ENCODE data around the gene ENC1.

The ENC1 gene

DNA sequence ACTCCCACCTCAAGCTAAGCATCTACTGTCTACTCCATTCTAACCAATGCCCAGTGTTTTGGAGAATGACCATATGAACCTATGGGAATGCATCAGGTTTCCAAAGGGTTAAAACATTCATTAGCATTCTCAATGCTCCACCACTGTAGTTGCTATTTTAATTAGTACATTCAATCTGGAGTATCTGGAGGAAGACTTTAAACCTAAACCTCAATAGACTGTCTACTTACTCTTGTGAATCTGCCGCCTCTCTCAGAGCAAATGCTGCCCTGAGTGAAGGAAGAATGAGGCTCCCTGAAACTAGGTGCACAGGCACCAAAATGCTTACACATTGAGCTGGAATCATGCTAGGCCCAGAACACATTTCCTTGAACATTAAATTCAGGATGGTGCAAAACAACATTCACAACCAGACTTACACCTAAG, 2.0 kb downstream of the ENC1 start:
- TF ChIP-seq CTCF (IDR thresholded peaks at IDR 0.05; ENCODE audit: low read depth, low read length, missing control alignments), result no peak
- peak overlapping the region; percentile 82 for H3K4me3 ChIP-seq (replicated peaks; ENCODE audit: low read depth, low read length)
- DNase-seq (ENCODE audit: extremely low read depth, low read depth), result no peak

- TF ChIP-seq CTCF (IDR thresholded peaks at IDR 0.05; ENCODE audit: low read depth, low read length, missing control alignments), result no peak
- no peak overlapping the region for H3K4me3 ChIP-seq (replicated peaks; ENCODE audit: low read depth, low read length)
- DNase-seq (ENCODE audit: extremely low read depth, low read depth), result no peak
These were observed 4.0 kb downstream of the ENC1 start for GRCh38 chr5:74636552-74636951.

- no peak for DNase-seq (ENCODE audit: extremely low read depth, low read depth)
- no peak for TF ChIP-seq CTCF (IDR thresholded peaks at IDR 0.05; ENCODE audit: low read depth, low read length, missing control alignments)
- H3K4me3 ChIP-seq (replicated peaks; ENCODE audit: low read depth, low read length), result no peak overlapping the region
These were observed 4.4 kb downstream of the ENC1 start for GRCh38 chr5:74636149-74636548.

DNA sequence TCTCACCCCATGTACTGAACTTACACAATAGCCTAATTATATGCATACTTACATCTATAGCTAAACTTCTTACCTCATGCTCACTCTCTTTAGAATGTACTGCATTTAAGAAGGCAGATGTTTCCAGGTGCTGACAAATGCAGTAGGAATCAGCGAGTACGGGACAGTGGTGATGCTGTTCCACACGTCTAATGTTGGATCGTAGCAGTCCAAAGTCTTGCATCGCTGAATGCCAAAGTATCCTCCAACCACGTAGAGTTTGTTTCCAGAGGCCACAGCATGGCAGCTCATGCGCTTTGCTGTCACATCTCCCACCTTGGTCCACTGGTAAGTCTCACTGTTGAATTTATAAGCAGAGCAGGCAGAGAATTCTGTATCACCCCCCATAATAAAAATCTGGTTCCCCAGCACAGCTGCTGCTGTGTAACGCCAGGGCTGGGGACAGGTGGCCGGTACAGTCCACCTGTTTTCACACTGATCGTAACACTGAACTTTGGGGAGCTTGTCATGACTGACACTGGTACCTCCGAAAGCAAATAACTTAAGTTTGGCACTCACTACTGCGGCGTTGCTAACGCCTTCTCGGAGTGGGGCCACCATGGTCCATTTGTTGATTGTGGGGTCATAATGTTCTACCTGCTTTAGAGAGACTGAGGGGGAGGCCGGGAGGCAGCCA, 5.8 kb downstream of the ENC1 start:
- TF ChIP-seq CTCF (IDR thresholded peaks at IDR 0.05; ENCODE audit: low read depth, low read length, missing control alignments), result no peak
- no peak for DNase-seq (ENCODE audit: extremely low read depth, low read depth)
- H3K4me3 ChIP-seq (replicated peaks; ENCODE audit: low read depth, low read length), result no peak overlapping the region

- no peak overlapping the region for H3K4me3 ChIP-seq (replicated peaks; ENCODE audit: low read depth, low read length)
- no peak for TF ChIP-seq CTCF (IDR thresholded peaks at IDR 0.05; ENCODE audit: low read depth, low read length, missing control alignments)
- no peak for DNase-seq (ENCODE audit: extremely low read depth, low read depth)
These were observed 6.8 kb downstream of the ENC1 start for GRCh38 chr5:74633695-74634094.

- TF ChIP-seq CTCF (IDR thresholded peaks at IDR 0.05; ENCODE audit: low read depth, low read length, missing control alignments), result no peak
- no peak overlapping the region for H3K4me3 ChIP-seq (replicated peaks; ENCODE audit: low read depth, low read length)
- no peak for DNase-seq (ENCODE audit: extremely low read depth, low read depth)
These were observed 7.6 kb downstream of the ENC1 start for GRCh38 chr5:74632947-74633356.

Measured in HFF-Myc (cell line).